HG03342 (cell line): ENCODE results near the gene PANK4.

ENCODE experiments used
- ATAC-seq: cut with Tn5 transposase; IDR thresholded peaks from one replicate; pipeline ENCODE4 v1.9.1; 2021; ENCODE audit warnings: mild to moderate bottlenecking, moderate library complexity; ENCODE audit not compliant: unreplicated experiment

PANK4 gene

DNA sequence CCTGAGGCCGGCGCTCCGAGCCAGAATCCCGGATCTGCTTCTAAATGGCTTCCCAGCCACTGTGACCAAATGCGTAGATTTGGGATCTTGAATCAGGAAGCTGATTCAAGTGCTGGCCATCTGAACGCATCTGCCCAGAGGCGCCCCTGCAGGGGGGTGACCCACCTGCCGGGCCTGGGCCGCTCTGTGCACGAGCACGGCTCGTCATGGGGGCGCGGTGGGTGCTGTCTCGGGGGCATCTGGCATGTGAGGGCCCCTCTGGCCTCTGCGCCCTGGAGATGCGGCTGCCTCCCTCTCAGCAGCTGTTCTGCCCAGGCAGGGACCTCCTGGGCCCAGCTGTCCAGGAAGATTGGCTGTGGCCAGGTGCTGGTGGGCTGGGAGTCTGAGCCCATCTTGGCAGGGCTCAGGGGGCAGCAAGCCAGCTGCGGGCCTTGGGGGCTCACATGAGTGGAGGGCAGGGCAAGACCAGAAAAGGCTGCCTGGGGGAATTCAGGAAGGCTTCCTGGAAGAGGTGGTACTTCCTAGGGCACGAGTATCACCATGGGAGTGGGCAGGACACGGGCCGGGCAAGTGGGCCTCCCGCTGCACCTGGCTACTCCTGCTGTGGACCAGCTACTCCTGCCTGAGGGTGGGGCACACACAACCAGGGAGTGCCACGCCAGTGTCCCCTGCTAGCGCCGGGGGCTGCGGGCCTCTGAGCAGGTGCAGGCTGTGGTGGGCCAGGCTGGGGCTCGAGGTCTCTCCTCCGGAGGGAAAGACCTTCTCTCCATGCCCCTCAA, 25.2 kb downstream of the PANK4 start:
- no peak for ATAC-seq

DNA sequence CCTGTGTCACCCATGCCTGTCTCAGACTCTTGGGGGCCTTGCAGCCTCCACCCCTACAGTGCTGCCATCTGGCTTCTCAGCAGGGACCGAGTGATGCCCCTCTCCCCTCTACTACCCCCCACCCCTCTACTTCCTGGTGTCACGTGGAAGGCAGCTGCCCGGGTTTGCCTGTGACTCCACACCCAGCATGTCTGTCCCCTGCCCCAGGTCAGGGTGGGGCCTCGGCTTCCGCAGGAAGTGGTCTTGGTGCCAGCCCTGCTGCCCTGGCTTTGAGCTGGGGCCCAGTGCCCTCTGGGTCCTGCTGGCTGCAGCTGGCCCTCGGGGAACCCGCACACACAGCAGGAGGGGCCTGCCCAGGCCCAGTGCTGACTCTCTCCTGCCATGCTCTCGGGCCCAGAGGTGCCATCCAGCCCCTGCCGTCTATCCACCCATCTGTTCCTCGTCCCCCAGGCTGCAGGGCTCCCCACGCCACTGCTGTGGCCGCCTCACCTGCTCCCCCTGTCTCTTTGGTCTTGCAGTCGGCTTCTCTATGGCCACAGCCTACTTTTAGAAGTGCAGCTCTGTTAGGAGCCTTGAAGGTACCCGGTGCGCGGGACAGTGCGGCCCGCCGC, 26.3 kb downstream of the PANK4 start:
- no peak for ATAC-seq

- no peak for ATAC-seq
Observed at GRCh38 chr1:2499260-2499659, 27.1 kb downstream of the PANK4 start.

DNA sequence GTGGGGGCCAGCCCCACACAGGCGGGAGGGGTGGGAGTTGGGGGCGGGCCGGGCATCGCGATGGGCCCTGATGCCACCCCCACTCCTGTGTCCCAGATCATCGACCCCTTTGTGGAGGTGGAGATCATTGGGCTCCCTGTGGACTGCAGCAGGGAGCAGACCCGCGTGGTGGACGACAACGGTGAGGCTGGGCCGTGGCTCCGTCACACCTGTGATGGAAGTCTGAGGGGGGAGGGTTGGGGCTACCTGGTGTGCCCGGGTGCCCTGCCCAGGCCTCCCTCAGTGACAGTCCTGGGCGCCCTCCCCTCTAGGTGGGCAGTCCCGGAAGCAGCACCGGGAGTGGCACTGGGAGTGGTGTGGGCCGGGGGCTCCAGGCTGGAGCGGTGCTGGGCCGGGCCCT, 27.7 kb downstream of the PANK4 start:
- no peak for ATAC-seq

DNA sequence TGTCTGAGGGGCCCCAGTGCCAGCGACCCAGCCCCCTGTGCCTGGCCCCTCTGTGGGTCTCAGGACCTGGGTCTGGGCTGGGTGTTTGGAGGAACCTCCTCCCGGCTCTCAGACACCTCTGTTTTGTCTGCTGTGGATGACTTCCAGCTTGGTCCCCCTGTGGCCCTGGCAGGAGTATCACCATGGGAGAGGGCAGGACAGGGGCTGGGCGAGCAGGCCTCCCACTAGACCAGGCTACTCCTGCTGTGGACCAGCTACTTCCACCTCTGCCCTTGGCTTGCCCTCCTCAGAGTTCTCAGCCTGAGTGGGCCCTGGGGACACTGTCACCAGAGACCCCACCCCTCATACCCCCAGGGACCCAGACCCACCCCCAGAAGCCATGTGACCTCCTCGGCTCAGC, 28.5 kb downstream of the PANK4 start:
- no peak for ATAC-seq

DNA sequence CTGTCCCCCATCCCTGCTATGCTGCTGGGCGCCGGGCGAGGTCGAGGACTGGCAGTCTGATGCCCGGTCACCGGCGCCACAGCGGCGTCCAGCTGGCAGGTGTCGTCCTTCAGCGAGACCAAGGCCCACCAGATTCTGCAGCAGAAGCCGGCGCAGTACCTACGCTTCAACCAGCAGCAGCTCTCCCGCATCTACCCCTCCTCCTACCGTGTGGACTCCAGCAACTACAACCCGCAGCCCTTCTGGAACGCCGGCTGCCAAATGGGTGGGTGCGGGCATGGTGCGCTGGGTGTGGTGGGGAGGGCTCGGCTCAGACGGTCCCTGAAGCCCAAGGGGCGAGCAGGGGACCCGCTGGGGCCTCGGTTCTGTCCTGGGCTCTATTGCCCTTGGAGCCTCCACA, 29.6 kb downstream of the PANK4 start:
- no peak for ATAC-seq

- ATAC-seq: no peak
Observed at GRCh38 chr1:2496087-2496622, 30.2 kb downstream of the PANK4 start.

DNA sequence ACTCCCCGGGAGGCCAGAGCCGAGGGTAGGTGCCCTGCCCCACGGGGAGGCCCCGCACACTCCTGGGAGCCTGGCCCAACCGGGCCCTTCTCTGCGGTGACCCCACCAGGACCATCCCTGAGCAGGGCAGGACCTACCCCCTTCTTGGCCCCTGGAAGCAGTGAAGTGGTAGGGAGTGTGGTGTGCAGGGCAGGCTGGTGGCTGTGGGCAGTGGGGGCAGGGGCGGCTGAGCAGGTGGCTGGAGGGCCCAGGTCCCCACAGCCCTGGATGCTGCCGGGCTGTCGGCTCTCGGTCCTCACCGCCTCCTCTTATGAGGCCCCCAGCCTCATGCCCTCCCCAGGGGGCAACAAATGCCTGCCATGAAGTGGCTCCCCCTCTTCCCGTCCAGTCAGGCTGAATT, 30.9 kb downstream of the PANK4 start:
- no peak for ATAC-seq

- no peak for ATAC-seq
Observed at GRCh38 chr1:2495026-2495425, 31.4 kb downstream of the PANK4 start.

GRCh38 chr1:2494323-2494693, 32.1 kb downstream of the PANK4 start:
- ATAC-seq: no peak

GRCh38 chr1:2493691-2494322, 32.6 kb downstream of the PANK4 start:
- ATAC-seq: no peak

DNA sequence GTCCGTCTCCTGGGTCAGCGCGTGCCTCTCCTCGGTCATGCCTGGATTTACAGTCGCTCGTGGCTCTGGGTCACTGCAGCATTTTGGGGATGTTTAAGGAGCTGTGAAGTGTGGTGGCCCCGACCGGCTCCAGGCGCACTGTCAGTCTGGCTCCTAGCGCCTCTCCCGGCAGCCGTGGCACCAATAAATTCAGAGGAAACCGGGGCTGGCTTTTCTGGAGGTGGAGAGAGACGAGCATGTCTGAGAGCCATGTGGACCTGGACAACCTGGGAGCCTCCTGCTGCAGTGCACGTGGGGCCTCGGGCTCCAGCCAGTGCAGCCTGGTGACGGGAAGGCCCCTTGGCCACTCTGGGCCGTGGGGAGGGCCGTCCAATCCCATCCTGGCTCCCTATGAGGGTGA, 33.2 kb downstream of the PANK4 start:
- no peak for ATAC-seq

GRCh38 chr1:2492091-2492490, 34.3 kb downstream of the PANK4 start:
- no peak for ATAC-seq

DNA sequence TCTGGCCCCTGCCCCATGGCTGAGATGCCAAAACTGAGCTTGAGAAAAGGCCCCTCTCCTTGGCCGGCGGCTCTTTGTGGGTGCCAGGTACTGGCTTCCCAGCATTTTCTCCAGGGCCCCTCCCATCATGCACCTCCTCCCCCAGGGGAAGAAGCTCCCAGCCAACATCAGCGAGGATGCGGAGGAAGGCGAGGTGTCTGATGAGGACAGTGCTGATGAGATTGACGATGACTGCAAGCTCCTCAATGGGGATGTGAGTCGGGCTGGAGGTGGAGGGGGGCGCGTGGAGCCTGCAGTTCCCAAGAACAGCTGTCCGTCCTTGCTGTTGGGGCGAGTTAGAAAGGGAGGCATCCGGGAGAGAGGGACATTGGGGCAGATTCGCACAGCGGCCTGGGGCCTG, 36.8 kb downstream of the PANK4 start:
- ATAC-seq: no peak

DNA sequence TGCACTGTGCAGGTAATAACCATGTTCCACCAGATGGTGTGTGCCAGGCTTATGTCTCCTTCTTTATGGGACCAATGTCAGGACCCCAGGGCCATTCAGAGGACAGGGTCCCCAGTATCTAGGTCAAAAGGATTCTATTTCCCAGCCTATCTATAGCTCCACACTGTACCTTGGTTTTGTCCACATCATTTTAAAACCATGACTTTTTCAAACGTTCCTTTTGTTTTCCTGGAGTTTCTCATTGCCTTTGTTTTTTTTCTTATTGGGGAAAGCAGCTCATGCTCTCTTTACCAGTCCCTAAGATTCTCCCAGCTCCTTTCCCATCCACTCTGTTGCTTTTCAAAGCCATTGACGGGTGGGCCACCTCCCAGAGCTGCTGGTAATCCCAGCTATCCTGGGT, 37.7 kb downstream of the PANK4 start:
- ATAC-seq: no peak

- no peak for ATAC-seq
Observed at GRCh38 chr1:2486558-2486957, 39.8 kb downstream of the PANK4 start.

GRCh38 chr1:2486041-2486440, 40.4 kb downstream of the PANK4 start:
- no peak for ATAC-seq

- ATAC-seq: no peak
Observed at GRCh38 chr1:2483970-2484369, 42.4 kb downstream of the PANK4 start.

- no peak for ATAC-seq
Observed at GRCh38 chr1:2483026-2483425, 43.4 kb downstream of the PANK4 start.

DNA sequence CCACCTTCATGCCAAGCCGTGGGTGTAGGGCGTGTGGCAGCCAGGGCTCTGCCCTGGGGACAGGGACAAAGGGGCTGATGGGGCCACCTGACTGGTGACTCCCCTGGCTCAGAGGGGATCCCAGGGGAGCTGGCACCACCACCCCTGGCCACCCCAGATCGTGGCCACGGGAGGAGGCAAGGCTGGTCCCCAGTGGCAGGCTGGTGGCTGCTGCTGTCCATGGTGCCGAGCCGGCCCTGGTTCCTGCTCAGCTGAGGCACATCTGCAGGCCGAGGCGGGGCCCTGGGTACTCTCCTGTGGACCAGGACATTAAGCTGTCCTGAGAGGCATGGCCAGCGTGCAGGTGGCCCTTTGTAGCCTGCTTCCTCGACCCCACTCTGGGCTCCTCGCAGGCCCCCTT, 43.8 kb downstream of the PANK4 start:
- ATAC-seq: no peak

- no peak for ATAC-seq
Observed at GRCh38 chr1:2481885-2482284, 44.5 kb downstream of the PANK4 start.

DNA sequence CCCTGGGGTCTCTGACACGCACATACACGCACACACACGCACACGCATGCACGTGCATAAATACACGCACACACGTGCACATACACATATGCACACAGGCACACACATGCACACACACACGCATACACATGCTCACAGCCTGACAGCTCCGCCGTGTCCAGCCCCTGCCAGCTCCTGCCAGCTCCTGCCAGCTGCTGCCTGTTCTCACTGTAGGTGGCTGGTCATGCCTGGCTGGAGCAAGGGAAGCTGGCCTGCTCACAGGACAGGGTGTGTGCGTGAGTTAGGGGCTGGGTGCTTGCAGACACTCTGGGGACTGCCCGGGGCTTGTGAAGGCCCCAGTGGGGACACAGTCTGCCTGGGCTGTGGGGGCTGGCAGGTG, 45.4 kb downstream of the PANK4 start:
- ATAC-seq: no peak
